Karpas-422 (cell line): ENCODE data around the gene ARHGAP10. TPM values are rescaled to one million over a fixed set of nuclear protein-coding genes. Genes with fewer than 3 reads are reported as not detected.

Experiments used
- DNase-seq: peaks from one replicate; pipeline ENCODE4 v3.0.0-alpha.2; 2015
- H2AFZ ChIP-seq: fragments of 200-600 bp; sonication (generic); 2 replicates; pipeline ENCODE4 v1.6.1; 2014; ENCODE audit warnings: antibody characterized with exemption, low read length, mixed read lengths
- H3K27ac ChIP-seq: fragments of 200-600 bp; sonication (generic); 2 replicates; pipeline ENCODE4 v1.5.1; 2014; ENCODE audit warnings: mild to moderate bottlenecking, low read length, moderate library complexity
- H3K27me3 ChIP-seq: fragments of 200-600 bp; sonication (generic); 2 replicates; pipeline ENCODE4 v1.6.1; 2014; ENCODE audit warnings: low read length, mixed read lengths
- H3K36me3 ChIP-seq: fragments of 200-600 bp; sonication (generic); 2 replicates; pipeline ENCODE4 v1.6.1; 2014; ENCODE audit warnings: low read length, mixed read lengths; ENCODE audit not compliant: insufficient read depth
- H3K4me1 ChIP-seq: fragments of 200-600 bp; sonication (generic); 2 replicates; pipeline ENCODE4 v1.6.1; 2014; ENCODE audit warnings: mild to moderate bottlenecking, low read length, mixed read lengths
- H3K4me2 ChIP-seq: fragments of 200-600 bp; sonication (generic); 2 replicates; pipeline ENCODE4 v1.6.1; 2014; ENCODE audit warnings: low read length, low read depth, mild to moderate bottlenecking; ENCODE audit not compliant: poor library complexity, severe bottlenecking
- H3K4me3 ChIP-seq: fragments of 200-600 bp; sonication (generic); 2 replicates; pipeline ENCODE4 v1.5.1; 2014; ENCODE audit warnings: mild to moderate bottlenecking, antibody characterized with exemption, low read length, mixed read lengths
- H3K79me2 ChIP-seq: fragments of 200-600 bp; sonication (generic); 2 replicates; pipeline ENCODE4 v1.6.1; 2014; ENCODE audit warnings: mild to moderate bottlenecking, low read length, mixed read lengths
- H3K9ac ChIP-seq: fragments of 200-600 bp; sonication (generic); 2 replicates; pipeline ENCODE4 v1.6.0; 2014; ENCODE audit warnings: low read length
- H3K9me2 ChIP-seq: fragments of 200-600 bp; sonication (generic), shearing (Covaris generic); replicated peaks from 2 replicates; pipeline ENCODE4 v1.6.0; 2014; ENCODE audit warnings: mild to moderate bottlenecking, low read length, moderate library complexity; ENCODE audit not compliant: insufficient read depth
- H3K9me3 ChIP-seq: fragments of 300-700, 200-600 bp; sonication (generic); 2 replicates; pipeline ENCODE4 v1.6.1; 2014; ENCODE audit warnings: low read length, mixed read lengths
- H4K20me1 ChIP-seq: fragments of 200-600 bp; sonication (generic); 2 replicates; pipeline ENCODE4 v1.6.1; 2014; ENCODE audit warnings: mild to moderate bottlenecking, antibody characterized with exemption, low read length, low read depth; ENCODE audit not compliant: insufficient read depth
- total RNA-seq: library from RNA; depleted of rRNA; stranded (reverse); fragments of >200 nt; shearing (Covaris generic); gene quantifications from 2 replicates; pipeline ENCODE4 v1.2.3, GENCODE V29; 2014; ENCODE audit warnings: low replicate concordance

ARHGAP10 gene
- total RNA-seq, 1 experiment from 2014 or later: 0.41 TPM

- no peaks in the 10 kb centered on the region for H3K4me1 ChIP-seq
- no peaks in the 10 kb centered on the region for H3K79me2 ChIP-seq
- no peak overlapping the region for H3K4me3 ChIP-seq
- H4K20me1 ChIP-seq: no peaks in the 10 kb centered on the region
- peak; percentile 69 for DNase-seq
- H3K9ac ChIP-seq: no peak overlapping the region
- no peak overlapping the region for H3K27ac ChIP-seq
- H3K27me3 ChIP-seq: no peaks in the 10 kb centered on the region
- no peaks in the 10 kb centered on the region for H3K9me3 ChIP-seq
- no peaks in the 10 kb centered on the region for H3K36me3 ChIP-seq
- no peak overlapping the region for H2AFZ ChIP-seq
- no peaks in the 10 kb centered on the region for H3K9me2 ChIP-seq
- H3K4me2 ChIP-seq: no peak overlapping the region
Observed at GRCh38 chr4:148044912-148045352, 313.0 kb downstream of the ARHGAP10 start.

GRCh38 chr4:148048598-148048997 is 316.7 kb downstream of the ARHGAP10 start:
- Histone ChIP-seq H3K9ac (no peak overlapping the region), H2AFZ (no peak overlapping the region), H4K20me1 (no peaks in the 10 kb centered on the region), H3K4me2 (no peak overlapping the region), H3K9me2 (no peaks in the 10 kb centered on the region), H3K4me3 (no peak overlapping the region), H3K4me1 (peaks cover 19% of the 10 kb centered on the region), H3K27me3 (peaks cover 4% of the 10 kb centered on the region; the same call in 1 of the 2 replicates), H3K27ac (no peak overlapping the region), H3K36me3 (no peaks in the 10 kb centered on the region), H3K9me3 (no peaks in the 10 kb centered on the region), H3K79me2 (no peaks in the 10 kb centered on the region)
- DNase-seq: no peak

GRCh38 chr4:148051403-148051802 is 319.5 kb downstream of the ARHGAP10 start:
- Histone ChIP-seq H3K27ac (no peak overlapping the region), H3K27me3 (peaks cover 4% of the 10 kb centered on the region; the same call in 1 of the 2 replicates), H3K9me2 (no peaks in the 10 kb centered on the region), H2AFZ (no peak overlapping the region), H3K4me3 (no peak overlapping the region), H3K4me2 (no peak overlapping the region), H3K79me2 (no peaks in the 10 kb centered on the region), H4K20me1 (no peaks in the 10 kb centered on the region), H3K9me3 (no peaks in the 10 kb centered on the region), H3K36me3 (no peaks in the 10 kb centered on the region), H3K4me1 (peaks cover 45% of the 10 kb centered on the region), H3K9ac (no peak overlapping the region)
- DNase-seq: no peak

- Histone ChIP-seq H3K79me2 (no peaks in the 10 kb centered on the region), H3K4me1 (peaks cover 55% of the 10 kb centered on the region), H3K4me2 (no peak overlapping the region), H3K27me3 (peaks cover 4% of the 10 kb centered on the region; the same call in 1 of the 2 replicates), H3K36me3 (no peaks in the 10 kb centered on the region), H3K9ac (no peak overlapping the region), H2AFZ (no peak overlapping the region), H3K9me3 (no peaks in the 10 kb centered on the region), H3K9me2 (no peaks in the 10 kb centered on the region), H3K27ac (no peak overlapping the region), H3K4me3 (no peak overlapping the region), H4K20me1 (no peaks in the 10 kb centered on the region)
- DNase-seq: no peak
Observed at GRCh38 chr4:148052448-148052847, 320.6 kb downstream of the ARHGAP10 start.

GRCh38 chr4:148053298-148054003 is 321.6 kb downstream of the ARHGAP10 start:
- H3K27me3 ChIP-seq: peaks cover 4% of the 10 kb centered on the region; the same call in 1 of the 2 replicates
- peaks cover 65% of the 10 kb centered on the region for H3K4me1 ChIP-seq
- DNase-seq: peak; percentile 76
- H3K4me3 ChIP-seq: peak overlapping the region; percentile 17
- H4K20me1 ChIP-seq: no peaks in the 10 kb centered on the region
- no peaks in the 10 kb centered on the region for H3K9me2 ChIP-seq
- no peaks in the 10 kb centered on the region for H3K9me3 ChIP-seq
- H3K27ac ChIP-seq: peak overlapping the region; percentile 47
- no peaks in the 10 kb centered on the region for H3K79me2 ChIP-seq
- H3K9ac ChIP-seq: no peak overlapping the region
- no peak overlapping the region for H2AFZ ChIP-seq
- H3K4me2 ChIP-seq: peak overlapping the region; percentile 64
- no peaks in the 10 kb centered on the region for H3K36me3 ChIP-seq

GRCh38 chr4:148054275-148054674 is 322.4 kb downstream of the ARHGAP10 start:
- no peaks in the 10 kb centered on the region for H4K20me1 ChIP-seq
- no peaks in the 10 kb centered on the region for H3K9me2 ChIP-seq
- no peaks in the 10 kb centered on the region for H3K79me2 ChIP-seq
- DNase-seq: peak; percentile 87
- peak overlapping the region; percentile 47 for H3K27ac ChIP-seq
- no peak overlapping the region for H3K9ac ChIP-seq
- H3K4me3 ChIP-seq: peak overlapping the region; percentile 17
- no peaks in the 10 kb centered on the region for H3K9me3 ChIP-seq
- peaks cover 73% of the 10 kb centered on the region for H3K4me1 ChIP-seq
- peak overlapping the region; percentile 64 for H3K4me2 ChIP-seq
- H2AFZ ChIP-seq: no peak overlapping the region
- no peaks in the 10 kb centered on the region for H3K36me3 ChIP-seq
- peaks cover 4% of the 10 kb centered on the region; the same call in 1 of the 2 replicates for H3K27me3 ChIP-seq

- Histone ChIP-seq H2AFZ (no peak overlapping the region), H3K9me2 (no peaks in the 10 kb centered on the region), H3K9ac (no peak overlapping the region), H3K4me1 (peaks cover 85% of the 10 kb centered on the region), H3K4me3 (no peak overlapping the region), H3K79me2 (no peaks in the 10 kb centered on the region), H3K27me3 (peaks cover under 1% of the 10 kb centered on the region; the same call in 1 of the 2 replicates), H3K9me3 (no peaks in the 10 kb centered on the region), H3K27ac (no peak overlapping the region), H4K20me1 (no peaks in the 10 kb centered on the region), H3K36me3 (no peaks in the 10 kb centered on the region), H3K4me2 (peak overlapping the region; percentile 51)
- no peak for DNase-seq
Observed at GRCh38 chr4:148055844-148056243, 324.0 kb downstream of the ARHGAP10 start.

- H3K4me3 ChIP-seq: peak overlapping the region; percentile 37; the same call in 1 of the 2 replicates
- peak overlapping the region; percentile 39 for H3K27ac ChIP-seq
- no peaks in the 10 kb centered on the region for H4K20me1 ChIP-seq
- no peaks in the 10 kb centered on the region for H3K9me2 ChIP-seq
- peak; percentile 99 for DNase-seq
- peak overlapping the region; percentile 59 for H3K4me2 ChIP-seq
- no peaks in the 10 kb centered on the region for H3K9me3 ChIP-seq
- no peaks in the 10 kb centered on the region for H3K36me3 ChIP-seq
- no peaks in the 10 kb centered on the region for H3K79me2 ChIP-seq
- H3K9ac ChIP-seq: no peak overlapping the region
- no peaks in the 10 kb centered on the region for H3K27me3 ChIP-seq
- peaks cover 94% of the 10 kb centered on the region for H3K4me1 ChIP-seq
- H2AFZ ChIP-seq: no peak overlapping the region
Observed at GRCh38 chr4:148056879-148057278, 325.0 kb downstream of the ARHGAP10 start.
